ENCODE measurements around the gene RPL22L1.
A peak's percentile ranks its signal among the peaks of the same experiment; 100 is the strongest.
"Not testable (repeated sequence)": the region's sequence is repeated elsewhere in the genome, so short reads cannot be mapped to it uniquely, and the experiment has no call there.

Gene RPL22L1

DNA sequence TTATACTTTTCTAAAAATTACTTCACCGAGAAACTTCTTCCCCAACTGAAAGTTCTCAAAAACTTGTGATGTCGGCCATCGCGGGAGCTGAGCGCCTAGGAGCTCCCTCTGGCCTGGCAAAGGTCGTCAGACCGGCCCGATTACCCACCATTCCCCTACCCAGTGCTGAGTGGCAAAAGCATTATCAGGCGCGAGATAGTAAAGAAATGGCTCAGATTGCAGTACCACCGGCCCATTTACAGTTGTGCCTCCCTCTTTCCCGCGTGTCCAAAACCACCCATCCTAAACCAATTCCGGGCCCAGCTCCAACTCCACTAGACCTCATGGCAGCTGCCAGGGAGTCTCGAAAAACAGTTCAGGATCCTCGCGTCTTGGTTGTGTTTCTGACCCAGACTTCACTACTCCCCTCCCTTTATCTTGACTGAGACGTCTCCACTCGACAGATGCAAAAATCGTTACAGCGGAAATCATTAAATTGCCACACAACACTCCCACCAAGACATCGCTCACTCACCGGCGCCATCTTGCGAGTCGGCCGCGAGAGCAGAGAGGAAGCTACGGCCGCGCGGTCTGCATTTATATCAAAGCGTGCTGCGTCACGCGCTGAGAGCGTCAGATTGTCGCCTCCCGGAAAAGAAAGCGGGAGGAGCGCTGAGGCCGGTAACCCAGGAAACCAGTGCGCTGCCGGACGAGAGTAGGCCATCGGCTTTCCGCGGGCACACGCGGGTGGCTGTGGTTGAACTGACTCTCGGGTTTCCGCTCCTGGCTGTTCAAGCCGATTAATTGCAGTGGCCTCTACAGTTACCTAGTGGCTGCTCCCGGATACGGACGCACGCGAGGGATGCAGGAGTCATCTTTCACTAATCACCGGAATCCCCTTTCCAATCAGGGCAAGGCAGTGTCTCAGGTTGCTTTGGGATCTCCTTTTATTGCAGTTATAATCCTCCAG, at the start of gene RPL22L1:
Gene RPL22L1, minus strand, starts transcription at position 551 of the 949 bp plus-strand sequence. Its CDS starts 28 bp downstream, at position 523.
- peak; percentile 98 for DNase-seq (ENCODE audit: low spot score)

- no peak for DNase-seq (ENCODE audit: low spot score)
These were observed 48.7 kb upstream of the RPL22L1 start for GRCh38 chr3:170918715-170919114.

GRCh38 chr3:170914690-170915089, 44.7 kb upstream of the RPL22L1 start:
- DNase-seq (ENCODE audit: low spot score), result no peak

GRCh38 chr3:170914212-170914611, 44.2 kb upstream of the RPL22L1 start:
- DNase-seq (ENCODE audit: low spot score), result no peak

DNA sequence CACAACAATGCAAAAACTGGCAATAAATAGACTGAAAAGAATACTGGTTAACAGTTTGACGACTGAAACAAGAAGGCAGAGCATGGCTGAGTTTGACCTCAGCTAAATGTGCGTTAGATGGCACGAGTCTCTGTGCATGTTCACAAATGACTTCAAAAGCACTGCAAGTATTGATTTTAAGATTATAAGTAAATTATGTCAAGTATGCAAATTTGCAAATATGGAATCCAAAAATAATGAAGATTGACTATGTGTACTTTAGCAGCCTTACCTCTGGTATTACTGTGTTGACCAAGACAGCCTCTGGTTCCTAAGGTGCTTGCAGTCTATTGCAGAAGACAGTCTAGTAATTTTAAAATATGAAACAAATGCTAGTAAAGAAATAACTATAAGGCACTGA, 41.1 kb upstream of the RPL22L1 start:
- no peak for DNase-seq (ENCODE audit: low spot score)

DNA sequence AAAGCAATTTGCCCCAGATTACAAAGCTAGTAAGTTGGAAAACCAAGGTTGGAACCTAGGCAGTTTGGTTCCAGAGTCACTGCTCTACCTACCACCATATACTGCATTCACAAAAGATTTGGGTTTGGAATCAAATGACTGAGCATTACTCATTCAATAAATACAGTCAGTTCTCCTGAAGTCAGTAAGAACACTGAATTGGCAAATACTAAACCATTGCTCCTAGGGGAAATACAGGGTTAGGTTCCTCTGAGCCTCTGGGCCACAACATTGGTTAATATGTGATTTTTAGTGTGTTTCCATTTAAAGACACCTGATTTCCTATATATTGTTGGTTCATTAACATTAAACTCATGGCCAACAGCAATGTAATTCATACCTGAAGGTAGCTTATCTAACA, 40.5 kb upstream of the RPL22L1 start:
- DNase-seq (ENCODE audit: low spot score), result no peak

- DNase-seq (ENCODE audit: low spot score), result peak; percentile 14
These were observed 39.3 kb upstream of the RPL22L1 start for GRCh38 chr3:170909129-170909903.

DNA sequence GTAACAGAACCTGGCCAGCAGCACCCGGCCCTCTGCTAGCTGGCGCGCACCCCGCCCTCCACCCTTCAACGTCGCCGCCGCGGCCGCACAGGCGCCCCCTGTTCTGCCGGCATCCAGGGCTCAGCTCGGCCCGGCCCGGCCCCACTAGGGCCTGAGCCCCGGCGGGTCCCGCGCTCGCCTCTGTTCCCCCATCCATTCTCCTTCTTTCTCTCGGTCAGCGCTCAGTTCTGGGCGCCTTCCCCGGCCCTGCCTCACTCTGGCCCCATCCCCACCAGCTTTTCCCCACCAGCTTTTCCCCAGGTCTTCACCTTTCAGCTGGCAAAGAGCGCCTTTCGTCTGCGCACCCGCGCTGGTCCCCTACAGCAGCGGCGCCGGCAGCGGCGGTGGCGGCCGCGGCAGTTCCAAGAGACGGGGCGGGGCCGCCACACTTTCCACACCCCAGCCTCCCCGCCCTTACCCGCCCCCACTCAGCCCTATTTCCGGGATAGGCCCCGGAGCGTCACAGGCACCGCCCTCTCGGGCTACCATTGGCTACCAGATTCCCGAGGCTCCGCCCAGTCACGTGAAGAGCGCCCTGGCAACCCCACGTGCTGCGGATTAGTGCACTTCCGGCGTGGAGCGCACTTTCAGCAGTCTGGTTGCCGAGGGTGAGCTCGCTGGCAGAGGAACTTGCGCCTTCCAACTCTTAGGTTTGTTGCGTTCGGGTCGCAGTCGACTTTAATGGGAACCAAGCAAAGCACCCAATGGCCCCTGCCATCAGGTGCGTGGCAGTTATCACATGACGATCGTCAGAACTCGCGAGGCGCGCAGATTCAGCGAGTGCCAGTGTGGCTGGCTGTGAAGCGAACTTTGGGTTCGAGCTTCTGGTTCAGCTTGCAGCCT, 38.5 kb upstream of the RPL22L1 start, which contains the start of gene EIF5A2:
Gene EIF5A2, minus strand, starts transcription at position 403 of the 882 bp plus-strand sequence. CDS start 831 bp downstream, outside the sequence.
- DNase-seq (ENCODE audit: low spot score), result peak; percentile 99

- DNase-seq (ENCODE audit: low spot score), result peak; percentile 38
These were observed 37.7 kb upstream of the RPL22L1 start for GRCh38 chr3:170907637-170908234.

DNA sequence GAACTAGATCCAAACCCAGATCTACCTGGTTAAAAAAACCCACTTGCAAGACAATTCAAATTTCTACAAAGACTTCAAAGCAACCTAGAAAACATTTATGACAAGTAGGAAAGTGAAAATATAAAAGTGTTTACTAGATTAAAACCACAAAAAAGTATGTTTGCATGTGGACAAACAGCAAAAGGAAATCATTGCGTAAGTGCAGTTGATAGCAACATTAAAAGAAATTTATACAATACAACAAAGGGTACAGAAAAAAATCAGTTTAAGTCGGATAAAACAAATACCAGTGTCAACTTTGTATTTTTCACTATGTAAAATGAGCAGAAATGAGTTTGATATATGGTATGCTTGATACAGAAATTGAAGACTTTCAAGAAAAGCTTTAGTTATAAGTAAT, 35.9 kb upstream of the RPL22L1 start:
- no peak for DNase-seq (ENCODE audit: low spot score)

GRCh38 chr3:170903123-170903522, 33.1 kb upstream of the RPL22L1 start:
- DNase-seq (ENCODE audit: low spot score), result no peak

DNA sequence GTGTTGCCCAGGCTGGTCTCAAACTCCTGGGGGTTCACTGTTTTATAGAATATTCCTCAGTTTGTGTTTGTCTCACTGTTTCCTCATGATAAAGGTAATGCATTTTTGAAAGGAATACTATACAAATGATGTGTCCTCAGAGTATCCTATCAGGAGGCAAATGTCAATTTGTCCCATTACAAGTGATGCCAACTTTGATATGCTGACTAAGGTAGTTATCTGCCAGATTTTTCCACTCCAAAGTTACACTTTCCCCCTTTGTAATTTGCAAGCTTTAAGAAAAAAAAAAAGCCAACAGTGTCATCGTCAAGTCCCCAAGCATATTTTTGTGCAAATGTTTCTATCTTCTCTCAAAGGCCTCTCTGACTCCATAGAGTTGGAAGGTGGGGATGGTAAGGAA, 29.5 kb upstream of the RPL22L1 start:
- DNase-seq (ENCODE audit: low spot score), result no peak

GRCh38 chr3:170897978-170898377, 28.0 kb upstream of the RPL22L1 start:
- DNase-seq (ENCODE audit: low spot score), result no peak

DNA sequence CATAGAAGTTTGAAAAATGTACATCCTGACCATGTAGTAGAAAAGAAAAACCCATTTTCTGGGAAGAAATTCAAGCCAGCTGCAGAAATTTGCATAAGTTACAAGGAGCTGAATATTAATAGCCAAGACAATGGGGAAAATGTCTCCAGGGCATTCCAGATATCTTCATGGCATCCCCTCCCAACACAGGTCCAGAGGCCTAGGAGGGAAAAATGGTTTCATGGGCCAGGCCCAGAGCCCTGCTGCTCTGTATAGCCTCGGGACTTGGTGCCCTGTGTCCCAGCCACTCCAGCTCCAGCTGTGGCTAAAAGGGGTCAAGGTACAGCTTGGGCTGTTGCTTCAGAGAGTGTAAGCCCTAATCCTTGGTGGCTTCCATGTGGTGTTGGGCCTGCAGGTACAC, 27.2 kb upstream of the RPL22L1 start:
- not testable (repeated sequence) for DNase-seq (ENCODE audit: low spot score)

DNA sequence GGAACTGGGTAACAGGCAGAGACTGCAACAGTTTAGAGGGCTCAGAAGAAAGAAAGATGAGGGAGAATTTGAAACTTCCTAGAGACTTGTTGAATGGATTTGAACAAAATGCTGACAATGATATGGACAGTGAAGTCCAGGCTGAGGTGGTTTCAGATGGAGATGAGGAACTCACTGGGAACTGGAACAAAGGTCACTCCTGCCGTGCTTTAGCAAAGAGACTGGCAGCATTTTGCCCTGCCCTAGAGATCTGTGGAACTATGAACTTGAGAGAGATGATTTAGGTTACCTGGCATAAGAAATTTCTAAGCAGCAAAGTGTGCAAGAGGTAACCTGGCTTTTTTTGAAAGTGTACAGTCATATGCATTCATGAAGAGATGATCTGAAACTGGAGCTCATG, 26.8 kb upstream of the RPL22L1 start:
- DNase-seq (ENCODE audit: low spot score), result no peak

DNA sequence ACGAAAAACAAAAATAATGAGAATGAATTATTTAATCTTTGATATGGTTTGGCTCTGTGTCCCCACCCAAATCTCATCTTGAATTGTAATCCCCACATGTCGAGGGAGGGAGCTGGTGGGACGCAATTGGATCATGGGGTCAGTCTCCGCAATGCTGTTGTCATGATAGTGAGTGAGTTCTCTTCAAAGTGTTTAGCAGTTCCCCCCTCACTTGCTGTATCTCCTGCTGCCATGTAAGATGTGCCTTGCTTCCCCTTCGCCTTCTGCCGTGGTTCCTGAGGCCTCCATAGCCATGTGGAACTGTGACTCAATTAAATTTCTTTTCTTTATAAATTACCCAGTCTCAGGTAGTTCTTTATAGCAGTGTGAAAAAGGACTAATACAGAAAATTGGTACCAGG, 26.3 kb upstream of the RPL22L1 start:
- not testable (repeated sequence) for DNase-seq (ENCODE audit: low spot score)

DNA sequence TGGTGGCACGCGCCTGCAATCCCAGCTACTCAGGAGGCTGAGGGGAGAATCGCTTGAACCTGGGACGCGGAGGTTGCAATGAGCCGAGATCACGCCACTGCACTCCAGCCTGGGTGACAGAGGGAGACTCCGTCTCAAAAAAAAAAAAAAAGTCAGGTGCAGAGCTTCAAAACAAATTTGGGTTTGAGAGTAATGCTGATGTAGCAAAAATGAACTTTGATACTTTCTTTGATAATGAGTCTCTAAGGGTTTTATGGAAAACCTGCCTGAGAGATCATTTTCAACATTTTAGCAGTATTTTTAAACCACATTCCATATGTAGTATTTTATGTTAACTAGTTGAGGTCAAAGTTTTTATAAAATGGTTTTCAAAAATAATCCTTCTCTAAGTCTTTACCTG, 23.9 kb upstream of the RPL22L1 start:
- no peak for DNase-seq (ENCODE audit: low spot score)

GRCh38 chr3:170889630-170890029, 19.6 kb upstream of the RPL22L1 start:
- DNase-seq (ENCODE audit: low spot score), result no peak

- no peak for DNase-seq (ENCODE audit: low spot score)
These were observed 19.1 kb upstream of the RPL22L1 start for GRCh38 chr3:170889132-170889531.

GRCh38 chr3:170884109-170884930, 14.3 kb upstream of the RPL22L1 start:
- not testable (repeated sequence) for DNase-seq (ENCODE audit: low spot score)

All from NAMALWA (cell line).